IMR-90 (cell line): ENCODE results near the gene GRAMD4. TPM values are rescaled to one million over a fixed set of nuclear protein-coding genes. Genes with fewer than 3 reads are reported as not detected.

ENCODE experiments used
- ATAC-seq: fragments of 200-7000 bp; cut with Tn5 transposase; 2 replicates; pipeline ENCODE4 v1.9.1; 2020; ENCODE audit warnings: low read depth, mild to moderate bottlenecking, moderate library complexity
- BruUV-seq: library from RNA; stranded (reverse); fragments of 400-500 nt; replicated peaks from 2 replicates; lab custom pipeline; 2021; lab: Mats Ljungman, UMichigan
- CTCF ChIA-PET: fragments of 300-600 bp; formaldehyde crosslinking; extraction: SDS; loops from one replicate; lab custom pipeline; 2021; ENCODE audit warnings: antibody characterized with exemption; lab: Yijun Ruan, JAX
- POLR2A ChIA-PET: fragments of 300-600 bp; sonication (Branson Sonifier 250); formaldehyde crosslinking; loops from one replicate; lab custom pipeline; 2022; ENCODE audit warnings: antibody characterized with exemption; ENCODE audit not compliant: unreplicated experiment; lab: Charles Lee
- DNase-seq: peaks from one replicate; pipeline ENCODE4 v3.0.0; 2013
- H2AFZ ChIP-seq: replicated peaks from 2 replicates; pipeline ENCODE3; 2013; ENCODE audit warnings: low read length, mild to moderate bottlenecking; ENCODE audit not compliant: poor library complexity
- H2AK5ac ChIP-seq: 2 replicates; pipeline ENCODE4 v1.6.1; 2013; ENCODE audit warnings: low read depth, low read length, inconsistent platforms
- H2AK9ac ChIP-seq: replicated peaks from 2 replicates; pipeline ENCODE3; 2013; ENCODE audit warnings: mild to moderate bottlenecking, low read depth, low read length, moderate library complexity; ENCODE audit not compliant: poor library complexity
- H2BK120ac ChIP-seq: 2 replicates; pipeline ENCODE4 v1.6.1; 2013; ENCODE audit warnings: low read depth, low read length, inconsistent platforms
- H2BK15ac ChIP-seq: 3 replicates; pipeline ENCODE4 v1.6.1; 2013; ENCODE audit warnings: low read depth, low read length, inconsistent platforms
- H2BK20ac ChIP-seq: 2 replicates; pipeline ENCODE4 v1.6.1; 2013; ENCODE audit warnings: low read depth, mild to moderate bottlenecking, inconsistent platforms, low read length, moderate library complexity
- H2BK5ac ChIP-seq: 2 replicates; pipeline ENCODE4 v1.6.1; 2013; ENCODE audit warnings: mild to moderate bottlenecking, low read depth, low read length, inconsistent platforms; ENCODE audit not compliant: poor library complexity, severe bottlenecking
- H3K14ac ChIP-seq: replicated peaks from 2 replicates; pipeline ENCODE4 v1.6.1; 2013; ENCODE audit warnings: low read depth, low read length, inconsistent platforms
- H3K18ac ChIP-seq: 2 replicates; pipeline ENCODE4 v1.6.1; 2013; ENCODE audit warnings: low read depth, low read length, control low read depth
- H3K23ac ChIP-seq: 2 replicates; pipeline ENCODE4 v1.6.1; 2013; ENCODE audit warnings: low read depth, low read length, inconsistent platforms
- H3K27ac ChIP-seq: 2 replicates; pipeline ENCODE4 v1.5.1; 2013; ENCODE audit warnings: mild to moderate bottlenecking, control low read depth, low read length; ENCODE audit not compliant: insufficient read depth
- H3K27me3 ChIP-seq: 2 replicates; pipeline ENCODE4 v1.6.1; 2013; ENCODE audit warnings: low read length; ENCODE audit not compliant: control insufficient read depth, insufficient read depth
- H3K36me3 ChIP-seq: 2 replicates; pipeline ENCODE4 v1.6.1; 2013; ENCODE audit warnings: low read length, mixed read lengths; ENCODE audit not compliant: control insufficient read depth, insufficient read depth
- H3K4ac ChIP-seq: 2 replicates; pipeline ENCODE4 v1.6.1; 2013; ENCODE audit warnings: low read depth, low read length, inconsistent platforms
- H3K4me1 ChIP-seq: 2 replicates; pipeline ENCODE4 v1.6.1; 2013; ENCODE audit warnings: low read length, mixed read lengths; ENCODE audit not compliant: control insufficient read depth, insufficient read depth
- H3K4me2 ChIP-seq: 2 replicates; pipeline ENCODE4 v1.6.1; 2013; ENCODE audit warnings: low read depth, mild to moderate bottlenecking, control low read depth, low read length, moderate library complexity
- H3K4me3 ChIP-seq: 2 replicates; pipeline ENCODE4 v1.5.1; 2013; ENCODE audit warnings: low read depth, mild to moderate bottlenecking, control low read depth, low read length, moderate library complexity; ENCODE audit not compliant: insufficient read depth
- H3K56ac ChIP-seq: 2 replicates; pipeline ENCODE4 v1.6.1; 2013; ENCODE audit warnings: low read length, inconsistent platforms; ENCODE audit not compliant: insufficient read depth; ENCODE audit errors: extremely low read depth
- H3K79me1 ChIP-seq, 2 experiments: 2 replicates each; pipeline ENCODE4 v1.6.1; 2013; ENCODE audit warnings: low read length in 2 of 2, inconsistent platforms in 1 of 2, low read depth in 1 of 2
- H3K9ac ChIP-seq: 2 replicates; pipeline ENCODE4 v1.6.1; 2013; ENCODE audit warnings: low read depth, low read length, control low read depth
- H3K9me1 ChIP-seq: 2 replicates; pipeline ENCODE4 v1.6.1; 2013; ENCODE audit warnings: low read length, inconsistent platforms; ENCODE audit not compliant: insufficient read depth
- H3K9me3 ChIP-seq: 2 replicates; pipeline ENCODE4 v1.6.1; 2013; ENCODE audit warnings: low read length; ENCODE audit not compliant: control insufficient read depth, insufficient read depth
- H4K20me1 ChIP-seq: 2 replicates; pipeline ENCODE4 v1.6.1; 2013; ENCODE audit warnings: low read length, inconsistent platforms; ENCODE audit not compliant: insufficient read depth
- H4K5ac ChIP-seq: 2 replicates; pipeline ENCODE4 v1.6.1; 2013; ENCODE audit warnings: mild to moderate bottlenecking, low read depth, low read length, control low read depth
- H4K8ac ChIP-seq, 2 experiments: 2 replicates each; pipeline ENCODE4 v1.6.1; 2013; ENCODE audit warnings: low read depth in 2 of 2, low read length in 2 of 2, control low read depth in 1 of 2, inconsistent platforms in 1 of 2
- H4K91ac ChIP-seq: 2 replicates; pipeline ENCODE4 v1.6.1; 2013; ENCODE audit warnings: low read depth, low read length, inconsistent platforms; ENCODE audit not compliant: insufficient read depth
- BHLHE40 ChIP-seq: fragments of 150-350 bp; IDR thresholded peaks from 2 replicates; pipeline ENCODE4 v1.6.1; 2016; ENCODE audit warnings: mild to moderate bottlenecking, low read depth, low read length
- CEBPB ChIP-seq: IDR thresholded peaks from 2 replicates; pipeline ENCODE4 v1.6.1; 2012; ENCODE audit warnings: low read depth, low read length, improper control_type of control experiment
- CTCF ChIP-seq: conservative IDR thresholded peaks from 2 replicates; pipeline ENCODE4 v1.5.1; 2012; ENCODE audit warnings: mild to moderate bottlenecking, low read depth, low read length, improper control_type of control experiment
- ELK1 ChIP-seq: fragments of 150-350 bp; IDR thresholded peaks from 2 replicates; pipeline ENCODE4 v1.6.1; 2016; ENCODE audit warnings: low read depth, mild to moderate bottlenecking, low read length, moderate library complexity, borderline replicate concordance
- FOS ChIP-seq: fragments of 150-350 bp; IDR thresholded peaks from 2 replicates; pipeline ENCODE4 v1.6.1; 2016; ENCODE audit warnings: low read depth, low read length
- NFE2L2 ChIP-seq: fragments of 150-350 bp; IDR thresholded peaks from 2 replicates; pipeline ENCODE4 v1.6.1; 2016; ENCODE audit warnings: low read depth, mild to moderate bottlenecking, low read length
- POLR2A ChIP-seq: IDR thresholded peaks from 2 replicates; pipeline ENCODE4 v1.6.1; 2012; ENCODE audit warnings: mild to moderate bottlenecking, low read depth, low read length
- RAD21 ChIP-seq: IDR thresholded peaks from 2 replicates; pipeline ENCODE4 v1.6.1; 2012; ENCODE audit warnings: low read length, improper control_type of control experiment
- RCOR1 ChIP-seq: IDR thresholded peaks from 2 replicates; pipeline ENCODE4 v1.6.1; 2012; ENCODE audit warnings: mild to moderate bottlenecking, low read length, improper control_type of control experiment; ENCODE audit not compliant: insufficient replicate concordance
- RFX5 ChIP-seq: IDR thresholded peaks from 2 replicates; pipeline ENCODE4 v1.8.0; 2012; ENCODE audit warnings: low read depth, mild to moderate bottlenecking, low read length, moderate library complexity
- USF2 ChIP-seq: fragments of 150-350 bp; IDR thresholded peaks from 2 replicates; pipeline ENCODE4 v1.6.1; 2017; ENCODE audit warnings: mild to moderate bottlenecking, antibody characterized with exemption, low read length, low read depth
- WGBS, 2 experiments: methylation state at CpG; one replicate each; pipeline versions ENCODE4 v1.1.5 to v1.1.7; 2013; ENCODE audit warnings: missing lambda C conversion rate in 2 of 2; ENCODE audit not compliant: insufficient read length in 1 of 2; ENCODE audit errors: extremely low coverage in 2 of 2; 5-methylcytosine and 5-hydroxymethylcytosine counted together
- dilution Hi-C: fragments of 300-500 bp; cut with HindIII; formaldehyde crosslinking; loops from one replicate; pipeline ENCODE4 v1.14.3; 2018; ENCODE audit warnings: low sequenced_read_pairs; ENCODE audit not compliant: unreplicated experiment
- in situ Hi-C: fragments of 300-500 bp; cut with MboI; formaldehyde crosslinking; loops from 3 replicates; pipeline ENCODE4 v1.14.3; 2019; ENCODE audit warnings: low sequenced_read_pairs, inconsistent platforms, mixed read lengths
- intact Hi-C: fragments of 100-400 bp; cut with micrococcal nuclease; formaldehyde crosslinking; loops from 2 replicates; pipeline ENCODE4 v1.10.0; 2022
- polyA plus RNA-seq, 3 experiments: library from polyadenylated mRNA; depleted of rRNA; stranded (reverse); fragments of >200 nt; gene quantifications; 2 replicates each; pipeline ENCODE4 v1.2.3, GENCODE V29; 2012; ENCODE audit warnings: low replicate concordance in 1 of 3
- total RNA-seq: library from RNA; depleted of rRNA; stranded (reverse); fragments of >200 nt; gene quantifications from 2 replicates; pipeline ENCODE4 v1.2.3, GENCODE V29; 2012

GRAMD4 gene
- total and polyA plus RNA-seq, 2 of the 4 experiments (the other 2 are of a cell fraction) = 2.7 to 5.8 TPM

GRCh38 chr22:46673205-46673604 is 53.0 kb downstream of the GRAMD4 start:
- Histone ChIP-seq H2BK15ac (no peak overlapping the region), H3K27me3 (no peaks in the 10 kb centered on the region), H2AK5ac (no peak overlapping the region), H3K23ac (no peak overlapping the region), H3K4me2 (no peak overlapping the region), H2BK120ac (no peak overlapping the region), H4K5ac (no peak overlapping the region), H2BK20ac (no peak overlapping the region), H3K9me1 (no peaks in the 10 kb centered on the region), H2AFZ (peak overlapping the region; percentile 43), H4K20me1 (no peaks in the 10 kb centered on the region), H2BK5ac (no peak overlapping the region), H3K27ac (no peak overlapping the region), H4K8ac (no peak overlapping the region), H2AK9ac (no peak overlapping the region), H3K4me1 (no peaks in the 10 kb centered on the region), H3K9me3 (no peaks in the 10 kb centered on the region), H3K56ac (no peak overlapping the region), H4K91ac (no peak overlapping the region), H3K14ac (no peak overlapping the region), H3K79me1 (no peaks in the 10 kb centered on the region), H3K36me3 (peaks cover 66% of the 10 kb centered on the region), H3K4ac (no peak overlapping the region), H3K9ac (no peak overlapping the region), H3K18ac (no peak overlapping the region), H3K4me3 (no peak overlapping the region)
- WGBS, 2 experiments = 78% methylated on average over 5 of the region's 10 CpGs; no CpG with 5 or more reads in 1 of the 2 experiments
- dilution Hi-C loops (no loop called here), in situ Hi-C loops (no loop called here), intact Hi-C loops (no loop called here)
- DNase-seq = no peak
- ChIA-PET POLR2A (no interaction called here), CTCF (no interaction called here)
- BruUV-seq = no TSS peak
- no peak for ATAC-seq
- TF ChIP-seq USF2 (no peak), CEBPB (no peak), CTCF (no peak), FOS (no peak), RAD21 (no peak), RFX5 (no peak), ELK1 (no peak), NFE2L2 (no peak), POLR2A (no peak), BHLHE40 (no peak), RCOR1 (no peak)
